CD1c-positive myeloid dendritic cell (primary cell): ENCODE data around the gene SOCS7.

ENCODE experiments used
- DNase-seq: peaks from one replicate; pipeline ENCODE4 v3.0.0-alpha.2; 2016; ENCODE audit errors: extremely low spot score

Gene SOCS7

GRCh38 chr17:38440614-38441397 is 89.2 kb downstream of the SOCS7 start:
- no peak for DNase-seq

GRCh38 chr17:38441429-38442061 is 89.9 kb downstream of the SOCS7 start:
- no peak for DNase-seq

GRCh38 chr17:38442548-38442947 is 90.9 kb downstream of the SOCS7 start:
- no peak for DNase-seq

- DNase-seq = no peak
Observed at GRCh38 chr17:38443356-38444031, 91.8 kb downstream of the SOCS7 start.

GRCh38 chr17:38444151-38444550 is 92.5 kb downstream of the SOCS7 start:
- peak; percentile 38 for DNase-seq

- DNase-seq = no peak
Observed at GRCh38 chr17:38447502-38448085, 96.0 kb downstream of the SOCS7 start.

- no peak for DNase-seq
Observed at GRCh38 chr17:38448208-38448771, 96.6 kb downstream of the SOCS7 start.

GRCh38 chr17:38449364-38449763 is 97.7 kb downstream of the SOCS7 start:
- DNase-seq = no peak

GRCh38 chr17:38450557-38451029 is 98.9 kb downstream of the SOCS7 start:
- no peak for DNase-seq

GRCh38 chr17:38451030-38451839 is 99.6 kb downstream of the SOCS7 start:
- DNase-seq = no peak

GRCh38 chr17:38451840-38452529 is 100.3 kb downstream of the SOCS7 start:
- no peak for DNase-seq

- DNase-seq = no peak
Observed at GRCh38 chr17:38452719-38453118, 101.1 kb downstream of the SOCS7 start.

- no peak for DNase-seq
Observed at GRCh38 chr17:38453951-38454421, 102.3 kb downstream of the SOCS7 start.

GRCh38 chr17:38454532-38454931 is 102.9 kb downstream of the SOCS7 start:
- no peak for DNase-seq
